Esophagus muscularis mucosa (tissue), 4 donors: ENCODE measurements around the gene KIF26B. TPM values are rescaled to one million over a fixed set of nuclear protein-coding genes. Genes with fewer than 3 reads are reported as not detected.
"Not testable (repeated sequence)": the region's sequence is repeated elsewhere in the genome, so short reads cannot be mapped to it uniquely, and the experiment has no call there.

ENCODE experiments used
- DNase-seq: peaks from one replicate; pipeline ENCODE4 v3.0.0-alpha.2; 2017; ENCODE audit errors: extremely low spot score
- H3K27ac ChIP-seq, 4 donors: fragments of 200-600 bp; sonication (generic); replicated peaks in 1 of 4; 1 replicate in 3 of 4; 2 replicates in 1 of 4; pipeline ENCODE4 v1.5.1; 2016 to 2019; ENCODE audit warnings: mild to moderate bottlenecking in 1 of 4
- H3K27me3 ChIP-seq, 4 donors: fragments of 200-600 bp; sonication (generic); one replicate each; pipeline versions ENCODE4 v1.5.1 to v1.6.0; 2016 to 2019
- H3K36me3 ChIP-seq, 4 donors: fragments of 200-600 bp; sonication (generic); one replicate each; pipeline ENCODE4 v1.5.1; 2016 to 2019
- H3K4me1 ChIP-seq, 4 donors: fragments of 200-600 bp; sonication (generic); one replicate each; pipeline ENCODE4 v1.5.1; 2016 to 2019
- H3K4me3 ChIP-seq, 4 donors: fragments of 200-600 bp; sonication (generic); 1 replicate in 2 of 4; 2 replicates in 2 of 4; pipeline ENCODE4 v1.5.1; 2016 to 2019; ENCODE audit warnings: mild to moderate bottlenecking in 4 of 4, moderate library complexity in 1 of 4
- H3K9me3 ChIP-seq, 4 donors: fragments of 200-600 bp; sonication (generic); 1 replicate in 3 of 4; 2 replicates in 1 of 4; pipeline ENCODE4 v1.5.1; 2016 to 2019
- CTCF ChIP-seq, 3 experiments: fragments of 200-600 bp in 2 of 3; fragments of 450-650 bp in 1 of 3; sonication (generic) in 2 of 3; IDR thresholded peaks; one replicate each; pipeline ENCODE4 v1.5.1; 2017 to 2019; ENCODE audit warnings: antibody characterized with exemption in 3 of 3, mild to moderate bottlenecking in 2 of 3, moderate library complexity in 1 of 3
- EP300 ChIP-seq: sonication (generic); formaldehyde crosslinking; IDR thresholded peaks from one replicate; pipeline ENCODE4 v1.6.1; 2017; ENCODE audit warnings: antibody characterized with exemption
- POLR2A ChIP-seq: fragments of 450-650 bp; IDR thresholded peaks from one replicate; pipeline ENCODE4 v1.6.1; 2017; ENCODE audit warnings: antibody characterized with exemption, moderate library complexity, mild to moderate bottlenecking, low read depth
- POLR2AphosphoS5 ChIP-seq, 2 donors: sonication (generic); formaldehyde crosslinking; IDR thresholded peaks; one replicate each; pipeline ENCODE4 v1.6.1; 2017; ENCODE audit warnings: antibody characterized with exemption in 2 of 2
- WGBS: methylation state at CpG from one replicate; pipeline ENCODE4 v1.1.5; 2018; 5-methylcytosine and 5-hydroxymethylcytosine counted together
- intact Hi-C: fragments of 100-400 bp; cut with DNase I; formaldehyde crosslinking; loops from one replicate; pipeline ENCODE4 v1.15.1; 2023
- total RNA-seq, 4 donors: library from RNA; depleted of rRNA; stranded (reverse); fragments of >200 nt; gene quantifications; one replicate each; pipeline versions ENCODE4 v1.1.0 to v1.2.1, GENCODE V29; 2016

KIF26B gene
- total RNA-seq, 4 donors from 2014 or later: 0.13 to 3.7 (median 1.3) TPM

DNA sequence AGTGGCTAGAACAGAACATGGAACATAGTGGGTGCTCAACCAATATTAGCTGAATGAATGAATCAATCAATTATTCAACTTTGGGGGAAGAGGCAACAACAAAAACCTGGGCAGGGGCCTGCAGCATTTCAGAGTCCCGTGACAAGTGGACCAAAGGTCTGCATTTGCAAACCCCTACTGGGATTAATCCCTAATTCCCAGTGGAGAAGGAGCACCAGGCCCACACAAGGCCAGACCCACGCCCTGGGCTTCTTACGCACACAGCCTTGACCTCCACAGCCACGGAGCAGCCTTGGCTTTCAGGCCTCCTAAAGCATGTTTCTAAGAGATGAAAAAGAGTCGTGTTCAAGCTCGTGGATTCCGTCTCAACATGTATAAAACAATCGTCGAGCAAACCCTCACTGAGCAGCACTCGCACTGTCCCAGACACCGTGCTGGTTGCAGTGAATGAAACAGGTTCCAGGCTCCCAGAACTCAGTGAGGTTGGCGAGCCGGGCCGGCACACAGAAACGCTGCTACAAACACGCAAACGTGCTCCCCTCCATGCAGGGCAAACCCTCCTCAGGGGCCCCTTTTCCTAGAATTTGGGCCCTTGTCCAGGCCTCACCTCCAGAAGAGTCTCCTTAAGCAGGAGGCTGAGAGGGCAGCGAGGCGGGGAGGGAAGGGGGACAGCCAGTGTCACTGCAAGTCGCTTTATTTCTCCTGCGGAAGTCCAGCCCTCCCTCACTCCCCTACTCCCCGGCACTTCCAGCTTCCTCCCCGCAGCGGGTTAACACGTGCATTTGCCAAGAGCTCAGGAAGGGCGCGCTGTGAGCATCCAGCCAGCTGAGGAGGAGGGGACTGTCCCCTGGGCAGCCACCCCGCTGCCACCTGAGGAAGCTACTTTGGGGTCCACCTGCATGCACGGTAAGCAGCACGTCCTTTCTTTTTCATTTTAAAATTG is 556.4 kb downstream of the KIF26B start:
- Histone ChIP-seq H3K27ac (no peak overlapping the region), H3K4me1 (no peaks in the 10 kb centered on the region), H3K27me3 (no peaks in the 10 kb centered on the region), H3K4me3 (no peak overlapping the region), H3K9me3 (no peaks in the 10 kb centered on the region), H3K36me3 (no peaks in the 10 kb centered on the region)
- DNase-seq: peak; percentile 83
- TF ChIP-seq POLR2A (no peak), POLR2AphosphoS5 (IDR thresholded peaks at IDR 0.05) (no peak), CTCF (IDR thresholded peaks at IDR 0.05) (no peak), EP300 (no peak)
- WGBS: 84% methylated on average over 26 of the region's 30 CpGs
- intact Hi-C loops: no loop called here

DNA sequence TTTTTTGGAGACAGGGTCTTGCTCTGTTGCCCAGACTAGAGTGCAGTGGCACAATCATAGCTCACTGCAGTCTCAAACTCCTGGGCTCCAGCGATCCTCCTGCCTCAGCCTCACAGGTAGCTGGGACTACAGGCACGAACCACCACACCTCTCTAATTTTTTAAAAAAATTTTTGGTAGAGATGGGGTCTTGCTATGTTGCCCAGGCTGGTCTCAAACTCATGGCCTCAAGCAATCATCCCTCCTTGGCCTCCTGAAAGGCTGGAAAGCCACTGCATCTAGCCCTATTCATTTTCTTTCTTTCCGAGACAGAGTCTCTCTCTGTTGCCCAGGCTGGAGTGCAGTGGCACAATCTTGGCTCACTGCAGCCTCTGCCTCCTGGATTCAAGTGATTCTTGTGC is 559.2 kb downstream of the KIF26B start:
- intact Hi-C loops, H3K4me1 ChIP-seq, H3K27ac ChIP-seq, H3K9me3 ChIP-seq, H3K36me3 ChIP-seq, H3K27me3 ChIP-seq, H3K4me3 ChIP-seq: not testable (repeated sequence)
- 98% methylated on average over 3 of the region's 3 CpGs for WGBS
- peak; percentile 80 for DNase-seq

DNA sequence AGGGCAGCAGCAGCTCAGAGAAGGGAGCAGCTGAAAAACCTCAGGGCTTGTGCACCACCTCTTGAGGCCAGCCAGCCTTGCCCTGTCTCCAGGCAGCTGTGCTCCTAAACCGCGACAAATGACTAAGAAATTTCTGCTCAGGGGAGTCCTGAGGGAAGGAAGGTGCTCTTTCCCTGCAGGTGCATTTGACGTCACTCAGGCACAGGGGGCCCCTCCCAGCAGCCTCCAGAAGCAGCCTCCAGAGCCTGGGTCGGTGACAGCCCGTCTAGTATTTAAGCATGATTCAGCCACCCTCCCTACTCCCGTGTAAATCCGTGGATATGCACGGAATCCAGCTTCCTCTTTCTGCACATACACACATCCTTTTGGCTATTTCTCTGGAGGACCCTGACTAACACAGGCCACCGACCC is 560.5 kb downstream of the KIF26B start:
- Histone ChIP-seq H3K27ac (no peak overlapping the region), H3K4me1 (no peaks in the 10 kb centered on the region), H3K4me3 (no peak overlapping the region), H3K9me3 (no peaks in the 10 kb centered on the region), H3K36me3 (no peaks in the 10 kb centered on the region), H3K27me3 (no peaks in the 10 kb centered on the region)
- TF ChIP-seq POLR2AphosphoS5 (IDR thresholded peaks at IDR 0.05) (no peak), EP300 (no peak), POLR2A (no peak), CTCF (IDR thresholded peaks at IDR 0.05) (no peak)
- intact Hi-C loops: no loop called here
- whole genome bisulfite sequencing: 53% methylated on average over 9 of the region's 9 CpGs
- DNase-seq: no peak

- no peaks in the 10 kb centered on the region for H3K27me3 ChIP-seq
- no peaks in the 10 kb centered on the region for H3K36me3 ChIP-seq
- TF ChIP-seq POLR2A: no peak
- intact Hi-C loops: no loop called here
- no peak overlapping the region for H3K4me3 ChIP-seq
- no peaks in the 10 kb centered on the region for H3K4me1 ChIP-seq
- no peaks in the 10 kb centered on the region for H3K9me3 ChIP-seq
- no peak for DNase-seq
- H3K27ac ChIP-seq: no peak overlapping the region
- WGBS: 80% methylated on average over 1 of the region's 1 CpG
Observed at GRCh38 chr1:245715970-245716369, 561.2 kb downstream of the KIF26B start.

- Histone ChIP-seq H3K4me1 (no peaks in the 10 kb centered on the region), H3K4me3 (no peak overlapping the region), H3K9me3 (no peaks in the 10 kb centered on the region), H3K27me3 (no peaks in the 10 kb centered on the region), H3K36me3 (no peaks in the 10 kb centered on the region), H3K27ac (no peak overlapping the region)
- intact Hi-C loops: no loop called here
- 94% methylated on average over 3 of the region's 3 CpGs for whole genome bisulfite sequencing
- TF ChIP-seq EP300: no peak
- no peak for TF ChIP-seq POLR2A
- TF ChIP-seq POLR2AphosphoS5 (IDR thresholded peaks at IDR 0.05): no peak
- no peak for TF ChIP-seq CTCF (IDR thresholded peaks at IDR 0.05)
- DNase-seq: no peak
Observed at GRCh38 chr1:245716561-245716960, 561.8 kb downstream of the KIF26B start.
